GM12873 (cell line): ENCODE results near the gene AGPS.

ENCODE experiments used
- CTCF ChIP-seq: IDR thresholded peaks from 2 replicates; pipeline ENCODE4 v1.5.1; 2012; ENCODE audit warnings: low read depth, mild to moderate bottlenecking, moderate library complexity, low read length, control low read depth; ENCODE audit not compliant: insufficient read depth; ENCODE audit errors: missing control alignments

AGPS gene

GRCh38 chr2:177465400-177466138 is 73.0 kb downstream of the AGPS start:
- TF ChIP-seq CTCF = no peak

DNA sequence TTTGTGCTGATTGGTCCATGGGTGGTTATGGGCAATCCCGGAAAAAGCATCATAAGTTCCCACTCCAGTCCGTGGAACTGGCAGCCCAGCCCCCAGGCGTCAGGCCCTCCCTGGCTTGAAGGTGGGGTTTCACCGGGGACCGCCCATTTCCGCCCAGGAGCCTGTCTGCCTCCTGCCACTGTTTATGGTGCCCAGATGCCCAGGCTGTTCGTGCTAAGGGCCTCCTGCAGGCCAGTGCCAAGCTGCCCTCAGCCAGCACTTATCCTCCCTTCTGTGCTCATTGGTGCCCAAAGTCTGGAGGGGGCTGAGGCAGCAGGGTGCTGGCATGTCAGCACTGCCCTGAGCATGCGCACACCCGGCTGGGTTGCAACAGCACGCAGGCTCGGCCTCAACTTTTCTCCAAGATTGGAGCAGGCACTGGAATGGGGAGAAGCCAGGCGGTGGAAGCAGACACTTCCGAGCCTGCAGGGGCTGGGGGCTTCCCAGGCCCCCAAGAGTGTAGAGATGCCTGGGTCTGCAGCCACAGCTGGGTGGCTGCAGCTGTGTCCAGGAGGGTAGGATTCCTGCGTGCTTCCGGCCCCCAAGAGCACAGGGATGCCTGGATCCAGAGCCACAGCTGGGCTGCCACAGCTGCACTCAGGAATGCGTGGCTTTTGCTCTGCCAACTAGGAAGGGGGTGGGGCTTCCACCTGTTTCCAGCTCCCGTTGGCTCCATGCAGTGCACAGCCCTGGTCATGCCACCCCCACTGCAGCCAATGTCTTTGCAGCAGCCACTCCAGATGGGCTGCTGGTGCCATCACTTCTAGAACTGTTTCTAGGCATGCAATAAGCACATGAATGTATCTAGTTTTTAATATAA is 74.0 kb downstream of the AGPS start:
- no peak for TF ChIP-seq CTCF

DNA sequence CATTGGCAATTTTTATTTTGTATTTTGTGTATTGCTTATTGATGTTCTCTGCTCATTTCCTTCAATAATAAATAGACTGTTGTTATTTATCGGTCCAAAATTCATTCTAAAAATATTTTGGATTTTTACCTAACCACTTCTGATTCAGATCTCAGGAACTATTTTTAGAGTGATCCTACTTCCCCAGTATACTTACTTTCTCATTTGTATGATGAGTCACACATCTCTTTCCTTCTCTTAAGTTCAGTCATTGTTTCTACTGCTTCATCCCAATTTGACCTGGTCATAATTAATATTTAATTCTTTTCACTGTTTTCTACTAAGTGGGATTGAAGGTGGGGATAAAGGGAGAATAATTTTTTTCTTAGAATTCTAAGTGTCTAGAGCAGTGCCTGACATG is 75.1 kb downstream of the AGPS start:
- TF ChIP-seq CTCF = no peak

GRCh38 chr2:177471990-177472389 is 79.4 kb downstream of the AGPS start:
- TF ChIP-seq CTCF = no peak

DNA sequence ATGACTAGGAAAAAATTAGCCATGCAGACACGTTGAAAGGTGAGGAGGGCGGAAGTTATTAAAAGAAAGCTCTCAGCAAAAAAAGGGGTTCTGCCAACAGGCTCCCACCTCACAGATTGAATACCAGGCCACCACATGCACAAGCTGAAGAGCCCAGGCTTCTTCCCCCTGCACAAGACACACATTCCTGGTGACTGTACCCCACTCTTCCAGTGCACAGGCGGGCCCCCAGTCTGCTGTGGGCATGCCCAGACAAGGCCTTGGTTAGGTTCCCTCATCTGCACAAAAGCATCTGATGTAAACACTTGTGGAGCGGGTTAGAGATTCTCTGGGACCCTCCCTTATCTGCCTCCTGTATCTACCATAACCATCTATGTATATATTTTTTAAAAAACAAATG is 81.7 kb downstream of the AGPS start:
- TF ChIP-seq CTCF = no peak

DNA sequence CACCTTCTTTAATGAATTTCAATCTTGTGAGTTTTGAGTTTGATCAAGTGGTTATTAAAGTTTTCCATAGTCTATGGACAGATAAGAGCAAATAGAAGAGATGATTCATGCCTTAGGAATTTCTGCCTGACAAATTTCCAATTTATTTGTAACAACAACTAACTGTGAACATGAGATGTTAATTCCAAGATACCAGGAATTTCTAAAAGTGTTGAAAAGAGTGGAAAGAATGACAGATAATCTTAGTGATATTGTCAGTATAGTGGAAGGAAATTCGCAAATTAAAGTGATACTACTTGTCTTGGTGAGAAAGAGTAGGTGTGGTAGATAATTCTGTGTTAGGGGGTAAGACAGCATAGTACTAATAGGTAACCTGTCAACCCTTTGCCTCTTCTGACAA is 82.4 kb downstream of the AGPS start:
- no peak for TF ChIP-seq CTCF

- TF ChIP-seq CTCF = no peak
Measured at GRCh38 chr2:177476897-177477296, 84.3 kb downstream of the AGPS start.
